ENCODE results near the gene ZNF512B. TPM values are rescaled to one million over a fixed set of nuclear protein-coding genes. Genes with fewer than 3 reads are reported as not detected.

ZNF512B gene
- total and polyA plus RNA-seq, 4 donors = 1.8 to 11.8 (median 9.8) TPM

DNA sequence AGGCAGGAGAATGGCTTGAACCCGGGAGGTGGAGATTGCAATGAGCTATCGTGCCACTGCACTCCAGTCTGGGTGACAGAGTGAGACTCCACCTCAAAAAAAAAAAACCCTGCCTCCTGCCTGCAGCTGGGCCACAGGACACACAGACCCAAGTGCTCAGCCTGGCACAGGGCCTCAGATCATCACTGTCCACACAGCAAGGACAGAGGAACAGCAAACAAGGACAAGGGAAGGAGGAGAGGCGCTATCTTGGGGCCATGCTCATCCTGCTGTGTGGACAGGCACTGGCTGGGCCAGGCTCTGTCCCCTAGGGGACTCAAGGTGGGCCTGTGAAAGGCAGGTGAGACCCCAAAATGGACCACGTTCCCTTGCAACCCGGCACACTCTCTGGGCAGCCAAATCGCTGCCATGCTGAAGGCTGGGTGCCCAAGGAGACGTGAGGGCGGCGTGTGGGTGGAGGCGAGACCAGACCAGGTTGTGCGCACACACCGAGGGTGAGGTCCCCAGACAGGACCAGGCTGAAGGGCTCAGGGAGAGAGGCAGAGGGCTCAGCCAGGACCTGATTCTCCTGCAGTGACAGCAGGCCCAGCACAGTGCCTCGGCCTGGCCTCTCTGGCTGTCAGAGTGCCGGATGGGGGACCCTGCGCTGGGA lies 22.6 kb downstream of the ZNF512B start:
- Histone ChIP-seq H3K27ac (ENCODE audit: low read depth in 1 of 2, low read length in 2 of 2) (no peak overlapping the region), H3K4me1 (ENCODE audit: control insufficient read depth in 4 of 4, insufficient read depth in 4 of 4, low read length in 3 of 4) (peaks cover 13 to 49% (median 43%) of the 10 kb centered on the region in 4 donors), H3K9ac (ENCODE audit: low read depth in 1 of 2, low read length in 2 of 2) (no peak overlapping the region), H3K9me3 (ENCODE audit: control insufficient read depth in 4 of 4, low read length in 3 of 4) (no peaks in the 10 kb centered on the region), H3K27me3 (ENCODE audit: control insufficient read depth in 4 of 4, insufficient read depth in 4 of 4, low read length in 3 of 4) (no peaks in the 10 kb centered on the region), H3K36me3 (ENCODE audit: control insufficient read depth in 4 of 4, insufficient read depth in 3 of 4, low read depth in 1 of 4, low read length in 3 of 4) (peaks cover 9 to 33% (median 13%) of the 10 kb centered on the region in 4 donors), H3K4me3 (ENCODE audit: low read depth in 1 of 3, low read length in 3 of 3) (no peak overlapping the region)
- no peak for DNase-seq (ENCODE audit: low spot score)
- 86% methylated on average over 15 of the region's 15 CpGs for WGBS
- TF ChIP-seq GABPA (IDR thresholded peaks at IDR 0.05 in 1 of 2, conservative IDR thresholded peaks at IDR 0.05 in 1 of 2) (no peak), JUND (IDR thresholded peaks at IDR 0.05) (no peak), TAF1 (conservative IDR thresholded peaks at IDR 0.05) (no peak), RXRA (IDR thresholded peaks at IDR 0.05) (no peak), NR2F2 (IDR thresholded peaks at IDR 0.05) (no peak), HNF4G (IDR thresholded peaks at IDR 0.05) (no peak), HNF4A (conservative IDR thresholded peaks at IDR 0.05) (no peak)
- TF ChIP-seq, protein P1, sequence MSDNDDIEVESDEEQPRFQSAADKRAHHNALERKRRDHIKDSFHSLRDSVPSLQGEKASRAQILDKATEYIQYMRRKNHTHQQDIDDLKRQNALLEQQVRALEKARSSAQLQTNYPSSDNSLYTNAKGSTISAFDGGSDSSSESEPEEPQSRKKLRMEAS (IDR thresholded peaks at IDR 0.05) = no peak
- TF ChIP-seq, protein P2, sequence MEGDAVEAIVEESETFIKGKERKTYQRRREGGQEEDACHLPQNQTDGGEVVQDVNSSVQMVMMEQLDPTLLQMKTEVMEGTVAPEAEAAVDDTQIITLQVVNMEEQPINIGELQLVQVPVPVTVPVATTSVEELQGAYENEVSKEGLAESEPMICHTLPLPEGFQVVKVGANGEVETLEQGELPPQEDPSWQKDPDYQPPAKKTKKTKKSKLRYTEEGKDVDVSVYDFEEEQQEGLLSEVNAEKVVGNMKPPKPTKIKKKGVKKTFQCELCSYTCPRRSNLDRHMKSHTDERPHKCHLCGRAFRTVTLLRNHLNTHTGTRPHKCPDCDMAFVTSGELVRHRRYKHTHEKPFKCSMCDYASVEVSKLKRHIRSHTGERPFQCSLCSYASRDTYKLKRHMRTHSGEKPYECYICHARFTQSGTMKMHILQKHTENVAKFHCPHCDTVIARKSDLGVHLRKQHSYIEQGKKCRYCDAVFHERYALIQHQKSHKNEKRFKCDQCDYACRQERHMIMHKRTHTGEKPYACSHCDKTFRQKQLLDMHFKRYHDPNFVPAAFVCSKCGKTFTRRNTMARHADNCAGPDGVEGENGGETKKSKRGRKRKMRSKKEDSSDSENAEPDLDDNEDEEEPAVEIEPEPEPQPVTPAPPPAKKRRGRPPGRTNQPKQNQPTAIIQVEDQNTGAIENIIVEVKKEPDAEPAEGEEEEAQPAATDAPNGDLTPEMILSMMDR (IDR thresholded peaks at IDR 0.05; ENCODE audit: low read depth, low read length, missing input control) = no peak

- H3K9me3 ChIP-seq (ENCODE audit: control insufficient read depth in 4 of 4, low read length in 3 of 4) = no peaks in the 10 kb centered on the region
- 95% methylated on average over 39 of the region's 39 CpGs for WGBS
- H3K27ac ChIP-seq (ENCODE audit: low read depth in 1 of 2, low read length in 2 of 2) = no peak overlapping the region
- H3K4me1 ChIP-seq (ENCODE audit: control insufficient read depth in 4 of 4, insufficient read depth in 4 of 4, low read length in 3 of 4) = peaks cover 13 to 40% (median 36%) of the 10 kb centered on the region in 4 donors
- no peak overlapping the region for H3K9ac ChIP-seq (ENCODE audit: low read depth in 1 of 2, low read length in 2 of 2)
- no peak for TF ChIP-seq GABPA (IDR thresholded peaks at IDR 0.05 in 1 of 2, conservative IDR thresholded peaks at IDR 0.05 in 1 of 2)
- TF ChIP-seq SP1 (IDR thresholded peaks at IDR 0.05) = no peak
- TF ChIP-seq HNF4G (IDR thresholded peaks at IDR 0.05) = no peak
- TF ChIP-seq EGR1 (IDR thresholded peaks at IDR 0.05; ENCODE audit: low read depth in 2 of 2) = no peak
- TF ChIP-seq, protein P1 (IDR thresholded peaks at IDR 0.05) = no peak
- TF ChIP-seq ZBTB33 (IDR thresholded peaks at IDR 0.05) = no peak
- TF ChIP-seq REST (IDR thresholded peaks at IDR 0.05) = no peak
- TF ChIP-seq YY1 (IDR thresholded peaks at IDR 0.05) = no peak
- TF ChIP-seq, protein P2 (IDR thresholded peaks at IDR 0.05; ENCODE audit: low read depth, low read length, missing input control) = no peak
- TF ChIP-seq TAF1 (conservative IDR thresholded peaks at IDR 0.05) = no peak
- peaks cover 9 to 34% (median 13%) of the 10 kb centered on the region in 4 donors for H3K36me3 ChIP-seq (ENCODE audit: control insufficient read depth in 4 of 4, insufficient read depth in 3 of 4, low read depth in 1 of 4, low read length in 3 of 4)
- DNase-seq (ENCODE audit: low spot score) = no peak
- H3K4me3 ChIP-seq (ENCODE audit: low read depth in 1 of 3, low read length in 3 of 3) = no peak overlapping the region
- no peaks in the 10 kb centered on the region for H3K27me3 ChIP-seq (ENCODE audit: control insufficient read depth in 4 of 4, insufficient read depth in 4 of 4, low read length in 3 of 4)
These were observed 23.5 kb downstream of the ZNF512B start for GRCh38 chr20:63945921-63946920.
